Ectodermal cell (in vitro differentiated cells): ENCODE measurements around the gene ZNF736. TPM values are rescaled to one million over a fixed set of nuclear protein-coding genes. Genes with fewer than 3 reads are reported as not detected.
"Not testable (repeated sequence)": the region's sequence is repeated elsewhere in the genome, so short reads cannot be mapped to it uniquely, and the experiment has no call there.

Source experiments
- H3K27ac ChIP-seq: 2 replicates; pipeline ENCODE4 v1.7.0; 2013; ENCODE audit warnings: mild to moderate bottlenecking, low read depth, low read length; ENCODE audit not compliant: insufficient read depth, poor library complexity, severe bottlenecking
- H3K27me3 ChIP-seq: 2 replicates; pipeline ENCODE4 v1.7.0; 2013; ENCODE audit warnings: mild to moderate bottlenecking, low read length; ENCODE audit not compliant: insufficient read depth, control insufficient read depth, poor library complexity, severe bottlenecking
- H3K36me3 ChIP-seq: one replicate; pipeline ENCODE4 v1.7.0; 2013; ENCODE audit warnings: low read length; ENCODE audit not compliant: control insufficient read depth, insufficient read depth
- H3K4me1 ChIP-seq: one replicate; pipeline ENCODE4 v1.7.0; 2013; ENCODE audit warnings: low read length; ENCODE audit not compliant: control insufficient read depth, insufficient read depth
- H3K4me3 ChIP-seq: 2 replicates; pipeline ENCODE4 v1.7.0; 2013; ENCODE audit warnings: low read depth, low read length, control low read depth; ENCODE audit not compliant: insufficient read depth
- H3K9me3 ChIP-seq: 2 replicates; pipeline ENCODE4 v1.7.0; 2013; ENCODE audit warnings: mild to moderate bottlenecking, low read length, moderate library complexity; ENCODE audit not compliant: control insufficient read depth
- WGBS, 2 experiments: methylation state at CpG; one replicate each; pipeline ENCODE4 v1.1.7; 2013; ENCODE audit warnings: missing lambda C conversion rate in 2 of 2; 5-methylcytosine and 5-hydroxymethylcytosine counted together
- polyA plus RNA-seq, 4 experiments: library from polyadenylated mRNA; stranded (reverse); fragments of 50-300 nt; gene quantifications; one replicate each; pipeline ENCODE4 v1.2.3, GENCODE V29; 2013

Gene ZNF736
- 14.1 TPM for polyA plus RNA-seq (2013, experiment 1 of 4)
- polyA plus RNA-seq (2013, experiment 2 of 4): 14.0 TPM
- 8.8 TPM for polyA plus RNA-seq (2013, experiment 3 of 4)
- 10.0 TPM for polyA plus RNA-seq (2013, experiment 4 of 4)

DNA sequence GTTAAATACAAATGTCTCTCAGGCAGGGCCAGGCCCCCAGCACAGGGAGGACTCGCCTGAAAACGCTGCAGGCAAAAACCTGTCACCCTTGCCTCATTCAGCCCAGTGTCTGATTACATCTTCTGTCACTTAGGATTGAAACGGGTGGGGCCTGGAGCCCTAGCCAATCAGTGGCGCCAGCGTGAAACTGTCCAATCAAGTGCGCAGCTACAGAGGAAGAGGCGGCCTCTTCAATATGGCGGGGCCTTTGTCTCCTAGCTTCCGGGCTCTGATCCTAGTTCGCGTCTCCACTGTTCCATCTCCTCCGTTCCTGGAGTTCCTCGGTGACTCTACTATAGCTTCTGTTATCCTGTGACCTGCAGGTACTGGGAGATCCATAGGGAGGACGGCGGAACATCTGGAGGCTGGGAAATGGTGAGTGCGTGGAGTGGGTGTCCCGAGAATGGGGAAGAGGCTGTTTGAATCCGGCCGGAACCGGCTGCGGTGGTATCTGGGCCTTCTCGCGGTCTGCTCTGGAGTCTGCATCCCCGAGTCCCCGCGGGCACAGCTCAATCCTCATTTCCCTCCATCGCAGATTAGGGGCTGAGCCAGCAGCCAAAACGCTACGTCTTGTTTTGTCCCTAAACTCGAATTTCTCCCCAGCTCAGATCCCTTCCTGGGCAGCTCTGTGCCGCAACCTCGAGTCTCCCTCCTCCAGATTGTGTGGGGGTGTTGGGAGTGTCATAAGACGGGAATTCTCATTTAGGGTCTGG, at the start of gene ZNF736:
TSS of gene ZNF736 (plus strand) at position 222 of the 752 bp plus-strand sequence. CDS start at position 412, 190 bp downstream.
- Histone ChIP-seq H3K27ac (peak within 1 kb of the TSS; percentile 93), H3K36me3 (no peaks in the 10 kb centered on the region), H3K4me3 (peak within 1 kb of the TSS; percentile 68), H3K4me1 (no peaks in the 10 kb centered on the region), H3K9me3 (peaks cover 3% of the 10 kb centered on the region), H3K27me3 (no peaks in the 10 kb centered on the region)
- WGBS, 2 experiments: 26 to 28% methylated on average over 32 to 33 of the region's 33 CpGs

DNA sequence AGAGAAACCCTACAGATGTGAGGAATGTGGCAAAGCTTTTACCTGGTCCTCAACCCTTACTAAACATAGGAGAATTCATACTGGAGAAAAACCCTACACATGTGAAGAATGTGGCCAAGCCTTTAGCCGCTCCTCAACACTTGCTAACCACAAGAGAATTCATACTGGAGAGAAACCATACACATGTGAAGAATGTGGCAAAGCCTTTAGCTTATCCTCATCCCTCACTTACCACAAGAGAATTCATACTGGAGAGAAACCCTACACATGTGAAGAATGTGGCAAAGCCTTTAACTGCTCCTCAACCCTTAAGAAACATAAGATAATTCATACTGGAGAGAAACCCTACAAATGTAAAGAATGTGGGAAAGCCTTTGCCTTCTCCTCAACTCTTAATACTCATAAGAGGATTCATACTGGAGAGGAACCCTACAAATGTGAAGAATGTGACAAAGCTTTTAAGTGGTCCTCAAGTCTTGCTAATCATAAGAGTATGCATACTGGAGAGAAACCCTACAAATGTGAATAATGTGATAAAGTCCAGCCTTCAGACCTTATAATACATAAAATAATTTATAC, 47.3 kb upstream of the ZNF736 start:
- 76 to 84% methylated on average over 1 of the region's 1 CpG for WGBS, 2 experiments
- H3K4me3 ChIP-seq: no peak overlapping the region
- peaks cover 4% of the 10 kb centered on the region for H3K9me3 ChIP-seq

DNA sequence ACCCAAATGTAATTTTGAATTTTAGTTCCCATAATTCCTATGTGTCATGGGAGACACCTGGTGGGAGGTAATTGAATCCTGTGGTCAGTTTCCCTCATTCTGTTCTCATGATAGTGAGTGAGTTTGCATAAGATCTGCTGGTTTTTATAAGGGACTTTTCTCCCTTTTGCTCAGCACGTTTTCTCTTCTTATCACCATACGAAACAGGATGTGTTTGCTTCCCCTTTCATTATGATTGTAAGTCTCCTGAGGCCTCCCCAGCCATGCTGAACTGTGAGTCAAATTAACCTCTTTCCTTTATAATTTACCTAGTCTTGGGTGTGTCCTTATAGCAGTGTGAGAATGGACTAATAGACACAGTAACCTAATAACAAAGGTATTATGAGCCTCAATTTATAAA, 36.1 kb upstream of the ZNF736 start:
- Histone ChIP-seq H3K4me3 (no peak overlapping the region), H3K27ac (no peak overlapping the region), H3K4me1 (no peaks in the 10 kb centered on the region), H3K9me3 (peaks cover 7% of the 10 kb centered on the region), H3K27me3 (no peaks in the 10 kb centered on the region), H3K36me3 (no peaks in the 10 kb centered on the region)
- WGBS, 2 experiments: 39 to 42% methylated on average over 2 of the region's 2 CpGs

More for the DNA sequence above, 47.3 kb upstream of the ZNF736 start:
- Histone ChIP-seq H3K27ac (no peak overlapping the region), H3K4me1 (no peaks in the 10 kb centered on the region), H3K36me3 (no peaks in the 10 kb centered on the region), H3K27me3 (no peaks in the 10 kb centered on the region)

DNA sequence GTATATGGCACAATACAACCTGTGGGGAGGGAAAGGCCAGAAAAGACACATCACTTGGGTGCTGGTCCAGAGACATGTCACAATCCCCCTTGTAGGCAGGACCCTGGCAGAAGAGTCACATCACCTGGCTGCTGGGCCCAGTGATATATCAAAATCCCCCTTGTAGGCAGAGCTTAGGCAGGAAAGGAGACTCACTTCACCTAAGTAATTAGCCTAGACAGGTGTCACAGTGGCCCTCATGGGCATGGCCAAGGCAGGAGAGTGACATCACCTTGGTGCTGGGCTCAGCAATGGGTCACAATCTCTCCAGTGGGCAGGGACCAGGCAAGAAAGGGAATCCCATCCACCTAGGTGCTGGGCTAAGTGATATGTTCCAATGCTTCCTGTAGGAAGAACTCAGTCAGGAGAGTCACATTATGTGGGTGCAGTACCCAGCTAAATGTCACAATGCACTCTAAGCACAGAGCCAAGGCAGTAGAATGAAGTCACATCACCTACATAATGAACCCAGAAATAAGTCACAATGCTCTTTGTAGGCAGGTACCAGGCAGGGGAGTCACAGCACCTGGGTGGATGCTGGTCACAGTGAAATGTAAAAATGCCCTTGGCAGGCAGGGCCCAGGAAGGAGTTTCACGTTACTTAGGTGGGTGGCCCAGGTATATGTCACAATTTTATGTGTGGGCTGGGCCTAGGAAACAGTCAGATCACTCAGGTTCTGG, 18.9 kb upstream of the ZNF736 start:
- Histone ChIP-seq H3K27me3 (no peaks in the 10 kb centered on the region), H3K27ac (no peak overlapping the region), H3K4me1 (no peaks in the 10 kb centered on the region), H3K9me3 (peaks cover 15% of the 10 kb centered on the region), H3K4me3 (no peak overlapping the region), H3K36me3 (no peaks in the 10 kb centered on the region)
- WGBS, 2 experiments: 31 to 38% methylated on average over 1 of the region's 1 CpG

DNA sequence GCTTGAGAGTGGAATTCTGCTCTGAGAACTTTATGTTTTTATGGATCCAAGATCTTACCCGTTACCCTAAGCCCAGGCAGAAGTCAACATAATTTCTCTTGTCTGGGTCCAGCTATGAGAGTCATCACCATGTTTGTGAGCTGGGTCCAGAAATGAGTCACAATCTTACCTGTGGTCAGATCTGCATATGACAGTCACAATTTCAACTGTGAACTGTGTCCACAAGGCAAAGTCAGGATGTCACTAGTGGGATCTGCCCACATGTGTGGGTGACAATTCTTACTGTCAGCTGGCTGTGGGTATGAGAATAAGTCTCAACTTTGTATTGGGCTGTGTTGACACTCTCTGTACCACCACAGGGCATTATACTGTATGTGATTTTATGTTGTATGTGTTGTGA, 16.3 kb upstream of the ZNF736 start:
- peaks cover 13% of the 10 kb centered on the region for H3K9me3 ChIP-seq
- not testable (repeated sequence) for H3K27me3 ChIP-seq, H3K27ac ChIP-seq, H3K36me3 ChIP-seq, H3K4me1 ChIP-seq, H3K4me3 ChIP-seq
- WGBS, 2 experiments: 62 to 80% methylated on average over 1 of the region's 1 CpG

DNA sequence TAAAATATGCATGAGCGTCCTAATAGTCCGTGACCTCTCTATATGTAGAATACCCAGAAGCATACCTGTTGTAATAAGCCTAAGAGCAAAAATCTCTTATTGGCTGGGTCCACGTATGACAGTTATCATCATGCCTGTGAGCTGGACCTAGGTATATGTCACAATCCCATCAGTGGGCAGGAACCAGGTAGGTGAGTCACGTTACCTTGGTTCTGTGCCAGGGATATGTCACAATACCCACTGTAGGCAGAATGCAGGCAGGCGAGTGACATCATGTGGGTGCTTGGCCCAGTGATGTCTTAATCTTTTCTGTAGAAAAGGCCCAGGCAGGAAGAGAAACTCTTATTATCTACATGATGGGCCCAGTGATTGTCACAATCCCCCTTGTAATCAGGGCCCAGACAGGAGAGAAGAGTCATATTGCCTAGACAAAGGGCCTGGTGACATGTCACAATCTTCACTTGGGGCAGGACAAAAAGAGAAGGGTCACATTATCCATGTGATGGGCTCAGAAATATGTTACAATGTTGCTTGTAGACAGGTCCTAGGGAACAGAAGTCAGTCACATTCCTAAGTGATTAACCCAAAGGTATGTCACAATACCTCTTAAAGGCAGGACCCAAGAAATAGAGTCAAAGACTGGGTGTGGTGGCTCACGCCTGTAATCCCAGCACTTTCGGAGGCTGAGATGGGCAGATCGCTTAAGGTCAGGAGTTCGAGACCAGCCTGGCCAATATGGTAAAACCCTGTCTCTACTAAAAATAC, 12.9 kb upstream of the ZNF736 start:
- H3K36me3 ChIP-seq: no peaks in the 10 kb centered on the region
- H3K27ac ChIP-seq: no peak overlapping the region
- H3K27me3 ChIP-seq: no peaks in the 10 kb centered on the region
- WGBS, 2 experiments: 73 to 75% methylated on average over 9 of the region's 9 CpGs
- H3K9me3 ChIP-seq: peaks cover 12% of the 10 kb centered on the region
- no peak overlapping the region for H3K4me3 ChIP-seq
- no peaks in the 10 kb centered on the region for H3K4me1 ChIP-seq

DNA sequence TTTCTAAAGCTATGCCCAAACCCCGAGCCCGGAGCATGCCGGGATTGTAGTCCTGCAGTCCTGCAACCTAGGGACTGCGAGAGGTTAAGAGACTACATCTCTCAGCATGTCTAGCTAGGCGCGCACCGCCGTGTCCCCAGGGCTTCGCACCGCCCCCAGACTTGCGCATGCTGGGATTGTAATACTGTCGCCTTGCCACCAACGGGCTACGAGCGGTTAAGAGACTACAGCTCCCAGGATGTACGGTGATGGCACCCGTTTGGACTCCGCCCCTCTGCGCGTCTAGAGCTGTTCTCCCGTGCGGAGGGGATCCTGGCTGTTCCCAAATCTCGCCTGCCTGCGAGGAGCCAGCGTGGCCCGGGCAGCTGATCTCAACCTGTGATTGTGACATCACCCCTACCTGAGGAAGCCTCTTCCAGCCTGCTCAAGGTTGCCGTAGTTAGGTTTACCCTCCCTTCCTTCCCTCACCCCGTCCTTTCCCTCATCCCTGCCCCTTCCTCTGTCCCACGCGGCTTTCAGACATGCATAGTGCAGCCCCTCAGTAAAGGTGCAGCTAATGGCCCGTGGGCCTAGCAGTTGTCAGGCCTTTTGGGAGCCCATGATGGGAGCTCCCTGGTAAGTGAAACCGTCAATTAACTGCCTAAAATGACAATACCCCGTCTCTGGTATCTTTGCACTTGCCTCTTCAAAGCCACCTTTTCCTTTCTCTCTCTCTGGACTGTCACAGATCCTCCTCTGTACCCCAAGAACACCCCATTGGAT, 6.3 kb upstream of the ZNF736 start:
- H3K4me3 ChIP-seq: peak overlapping the region; percentile 32

DNA sequence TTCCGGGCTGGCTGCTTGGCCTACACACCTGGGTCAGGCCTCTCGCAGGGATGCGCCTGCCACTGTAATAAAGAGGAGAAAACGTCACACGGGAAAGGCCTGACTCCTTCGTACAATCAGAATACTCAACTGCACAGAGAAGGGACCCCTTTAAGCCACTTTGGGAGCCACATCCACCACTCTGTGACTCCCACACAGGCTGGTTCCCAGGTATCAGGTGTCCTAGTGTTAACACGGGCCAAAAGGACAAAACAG, 5.8 kb upstream of the ZNF736 start:
- 75% methylated on average over 6 to 7 of the region's 7 CpGs for WGBS, 2 experiments
- Histone ChIP-seq H3K9me3 (peaks cover 3% of the 10 kb centered on the region), H3K4me3 (peak overlapping the region; percentile 32), H3K36me3 (no peaks in the 10 kb centered on the region), H3K4me1 (no peaks in the 10 kb centered on the region), H3K27me3 (no peaks in the 10 kb centered on the region), H3K27ac (no peak overlapping the region)

More for the DNA sequence above, 6.3 kb upstream of the ZNF736 start:
- H3K27ac ChIP-seq: no peak overlapping the region
- WGBS, 2 experiments: 35% methylated on average over 33 of the region's 33 CpGs
- no peaks in the 10 kb centered on the region for H3K36me3 ChIP-seq
- H3K27me3 ChIP-seq: no peaks in the 10 kb centered on the region
- H3K9me3 ChIP-seq: peaks cover 3% of the 10 kb centered on the region
- H3K4me1 ChIP-seq: no peaks in the 10 kb centered on the region

DNA sequence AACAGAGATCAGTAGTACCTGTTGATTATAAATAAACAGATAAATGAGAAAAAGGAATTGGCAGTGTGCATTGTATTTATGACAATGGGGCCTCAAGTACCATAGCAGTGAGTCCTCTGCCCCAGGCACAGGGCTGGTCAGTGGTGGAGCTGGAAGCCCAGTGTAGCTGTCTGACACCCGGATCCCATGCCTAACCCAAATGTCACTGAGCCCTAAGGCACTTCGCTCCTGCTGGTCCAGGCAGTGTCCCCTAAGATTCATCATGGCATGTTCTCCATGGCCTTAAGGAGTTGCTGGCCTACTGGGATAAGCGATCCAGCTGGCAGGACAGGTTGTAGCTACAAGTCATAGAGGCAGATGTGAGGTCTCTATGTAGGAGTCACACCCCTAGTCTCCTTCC, 3.3 kb upstream of the ZNF736 start:
- H3K4me1 ChIP-seq: no peaks in the 10 kb centered on the region
- 69 to 75% methylated on average over 3 of the region's 3 CpGs for WGBS, 2 experiments
- H3K36me3 ChIP-seq: no peaks in the 10 kb centered on the region
- H3K9me3 ChIP-seq: no peaks in the 10 kb centered on the region
- no peaks in the 10 kb centered on the region for H3K27me3 ChIP-seq
- no peak overlapping the region for H3K4me3 ChIP-seq
- no peak overlapping the region for H3K27ac ChIP-seq
